K562 (cell line): ENCODE data around the gene ZDHHC24. TPM values are rescaled to one million over a fixed set of nuclear protein-coding genes. Genes with fewer than 3 reads are reported as not detected.
A peak's percentile ranks its signal among the peaks of the same experiment; 100 is the strongest.

Experiments used
- ATAC-seq: fragments of 200-7000 bp; cut with Tn5 transposase; 3 replicates; pipeline ENCODE4 v1.9.1; 2020; ENCODE audit warnings: moderate library complexity
- BruUV-seq: library from RNA; stranded (reverse); fragments of 400-500 nt; replicated peaks from 2 replicates; lab custom pipeline; 2021; lab: Mats Ljungman, UMichigan
- CTCF ChIA-PET: fragments of 300-600 bp; formaldehyde crosslinking; extraction: SDS; loops from one replicate; lab custom pipeline; 2021; ENCODE audit warnings: low intra/inter-chr PET ratio; lab: Yijun Ruan, JAX
- POLR2A ChIA-PET: fragments of 300-600, 350-650 bp; sonication (Branson Sonifier 250); formaldehyde crosslinking; extraction: SDS; loops from one replicate; lab custom pipeline; 2021; ENCODE audit warnings: antibody characterized with exemption, inconsistent platforms; lab: Yijun Ruan, JAX
- DNase-seq, 4 experiments: peaks; one replicate each; pipeline versions ENCODE4 v3.0.0 to v3.0.0-alpha.2; 2011 to 2018; ENCODE audit warnings: low spot score in 3 of 4, mixed read lengths in 3 of 4; ENCODE audit errors: extremely low read depth in 1 of 4
- FAIRE-seq: peaks from 2 replicates; lab custom pipeline; 2011; peaks lifted over from hg19 to GRCh38; lab: Jason Lieb, UNC
- H2AFZ ChIP-seq: 2 replicates; pipeline ENCODE4 v1.6.0; 2011; ENCODE audit warnings: low read depth, low read length, control low read depth, inconsistent platforms
- H3K27ac ChIP-seq: fragments of 200-600 bp; 3 replicates; pipeline ENCODE4 v1.8.0; 2011; ENCODE audit warnings: low read depth, mild to moderate bottlenecking, control low read depth, inconsistent platforms, low read length, moderate library complexity, mixed read lengths; ENCODE audit errors: extremely low read depth
- H3K27me3 ChIP-seq, 2 experiments: fragments of 300-600 bp in 1 of 2; 2 replicates in 1 of 2; 3 replicates in 1 of 2; pipeline versions ENCODE4 v1.6.0 to v1.8.0; 2011; ENCODE audit warnings: inconsistent platforms in 2 of 2, low read length in 2 of 2, mild to moderate bottlenecking in 1 of 2, mixed read lengths in 1 of 2, moderate library complexity in 1 of 2; ENCODE audit not compliant: control insufficient read depth in 2 of 2, insufficient read depth in 2 of 2
- H3K36me3 ChIP-seq: fragments of 300-600 bp; 3 replicates; pipeline ENCODE4 v1.8.0; 2011; ENCODE audit warnings: mild to moderate bottlenecking, low read length, inconsistent platforms; ENCODE audit not compliant: control insufficient read depth, insufficient read depth
- H3K4me1 ChIP-seq, 2 experiments: fragments of 200-600 bp in 1 of 2; replicated peaks in 1 of 2; 2 replicates in 1 of 2; 3 replicates in 1 of 2; pipeline versions ENCODE4 v1.5.1 to v1.8.0; 2011; ENCODE audit warnings: inconsistent platforms in 2 of 2, low read length in 2 of 2, mild to moderate bottlenecking in 1 of 2, mixed read lengths in 1 of 2, moderate library complexity in 1 of 2; ENCODE audit not compliant: control insufficient read depth in 2 of 2, insufficient read depth in 2 of 2
- H3K4me2 ChIP-seq: 2 replicates; pipeline ENCODE4 v1.6.1; 2011; ENCODE audit warnings: low read length, control low read depth, inconsistent platforms, mixed read lengths; ENCODE audit not compliant: insufficient read depth
- H3K4me3 ChIP-seq: fragments of 200-600 bp; sonication (generic), shearing (Covaris generic); 2 replicates; pipeline ENCODE4 v1.5.1; 2016; ENCODE audit warnings: control low read depth, inconsistent platforms
- H3K79me2 ChIP-seq: fragments of 200-600 bp; 3 replicates; pipeline ENCODE4 v1.8.0; 2011; ENCODE audit warnings: low read length, inconsistent platforms; ENCODE audit not compliant: control insufficient read depth, insufficient read depth
- H3K9ac ChIP-seq, 2 experiments: 2 replicates each; pipeline versions ENCODE4 v1.6.0 to v1.6.1; 2011; ENCODE audit warnings: low read depth in 2 of 2, low read length in 2 of 2, control low read depth in 1 of 2, inconsistent platforms in 1 of 2, mild to moderate bottlenecking in 1 of 2, mixed read lengths in 1 of 2; ENCODE audit not compliant: insufficient read depth in 1 of 2
- H3K9me1 ChIP-seq: one replicate; pipeline ENCODE4 v1.6.0; 2011; ENCODE audit warnings: inconsistent platforms, mild to moderate bottlenecking, low read length, moderate library complexity; ENCODE audit not compliant: control insufficient read depth, insufficient read depth
- H3K9me3 ChIP-seq: replicated peaks from 2 replicates; pipeline ENCODE4 v1.5.1; 2011; ENCODE audit warnings: low read depth, low read length, inconsistent platforms; ENCODE audit not compliant: control insufficient read depth, insufficient read depth
- H4K20me1 ChIP-seq: replicated peaks from 2 replicates; pipeline ENCODE4 v1.6.1; 2011; ENCODE audit warnings: low read length, inconsistent platforms, mixed read lengths; ENCODE audit not compliant: control insufficient read depth, insufficient read depth
- BMI1 ChIP-seq: fragments of 150-350 bp; IDR thresholded peaks from 2 replicates; pipeline ENCODE4 v1.6.1; 2014; ENCODE audit warnings: low read length
- ESRRA ChIP-seq: fragments of 450-650 bp; IDR thresholded peaks from 2 replicates; pipeline ENCODE4 v1.6.1; 2014; ENCODE audit warnings: low read depth, mild to moderate bottlenecking, moderate library complexity, borderline replicate concordance
- MIER1 ChIP-seq: fragments of 450-650 bp; IDR thresholded peaks from 2 replicates; pipeline ENCODE4 v1.6.1; 2016; ENCODE audit warnings: antibody characterized with exemption, mild to moderate bottlenecking, low read depth
- NBN ChIP-seq: fragments of 450-650 bp; IDR thresholded peaks from 2 replicates; pipeline ENCODE4 v1.6.1; 2016; ENCODE audit warnings: low read depth, mild to moderate bottlenecking
- TOE1 ChIP-seq, 2 experiments: fragments of 450-650 bp in 1 of 2; sonication (generic) in 1 of 2; formaldehyde crosslinking in 1 of 2; IDR thresholded peaks; 2 replicates each; pipeline versions ENCODE4 v1.7.1 to v1.8.0; 2016 to 2022; ENCODE audit warnings: borderline replicate concordance in 2 of 2, mild to moderate bottlenecking in 2 of 2, antibody characterized with exemption in 1 of 2, inconsistent platforms in 1 of 2, low read depth in 1 of 2, missing genetic modification reagents in 1 of 2, moderate library complexity in 1 of 2
- ZNF444 ChIP-seq: fragments of 250-450 bp; sonication (Bioruptor Pico); IDR thresholded peaks from 2 replicates; pipeline ENCODE4 v1.4.0; 2020; ENCODE audit warnings: mild to moderate bottlenecking, moderate library complexity
- ZNF764 ChIP-seq: fragments of 250-450 bp; sonication (Bioruptor Pico); IDR thresholded peaks from 2 replicates; pipeline ENCODE4 v1.4.0; 2020; ENCODE audit warnings: low read depth, mild to moderate bottlenecking, moderate library complexity
- WGBS: fragments of 100-300 bp; shearing (Covaris generic); methylation state at CpG from one replicate; pipeline ENCODE4 v1.1.6; 2016; ENCODE audit warnings: low coverage, mixed read lengths; ENCODE audit not compliant: insufficient coverage; ENCODE audit errors: missing lambda C conversion rate; 5-methylcytosine and 5-hydroxymethylcytosine counted together
- in situ Hi-C: fragments of 300-500 bp; cut with MboI; formaldehyde crosslinking; loops from 4 replicates; pipeline ENCODE4 v1.15.0; 2018; ENCODE audit warnings: inconsistent platforms, mixed read lengths
- intact Hi-C: fragments of 100-400 bp; cut with micrococcal nuclease; formaldehyde crosslinking; loops from 2 replicates; pipeline ENCODE4 v1.14.2; 2022
- polyA plus RNA-seq, 8 experiments: library from polyadenylated mRNA; depleted of rRNA in 4 of 8; stranded (reverse) in 5 of 8; unstranded in 3 of 8; fragments of >200 nt; fragmentation: Nextera tagmentation in 2 of 8; fragmentation: Illumina TruSeq in 1 of 8; extraction: Ambion mirVana in 2 of 8; extraction: Trizol in 1 of 8; gene quantifications; 2 replicates each; pipeline versions ENCODE4 v1.2.1 to v1.2.3, GENCODE V29; 2011 to 2014; ENCODE audit warnings: inconsistent platforms in 1 of 8, missing spikeins in 1 of 8
- total RNA-seq, 7 experiments: library from RNA; depleted of rRNA in 6 of 7; stranded (reverse); fragments of >200 nt in 6 of 7; fragmentation: Illumina TruSeq in 2 of 7; extraction: Trizol in 2 of 7; gene quantifications; 2 replicates each; pipeline versions ENCODE4 v1.2.1 to v1.2.3, GENCODE V29; 2011 to 2021; ENCODE audit warnings: low replicate concordance in 1 of 7

ZDHHC24 gene
- total and polyA plus RNA-seq, 9 of the 15 experiments (the other 6 are each of a cell fraction or from before 2014, with no cell fraction given) = 0.45 to 11.2 (median 2.7) TPM

- POLR2A ChIA-PET = no interaction called here
- Histone ChIP-seq H3K9me3 (no peaks in the 10 kb centered on the region), H3K27ac (no peak overlapping the region), H3K4me2 (no peak overlapping the region), H3K79me2 (no peaks in the 10 kb centered on the region), H3K4me3 (no peak overlapping the region), H4K20me1 (no peaks in the 10 kb centered on the region), H3K4me1 (peaks cover 8 to 34% of the 10 kb centered on the region in 2 experiments; a peak in 4 of 5 replicates), H3K27me3 (no peaks in the 10 kb centered on the region), H3K9ac (peak overlapping the region in 1 of 2 experiments; percentile 48; a peak in 1 of 4 replicates), H2AFZ (no peak overlapping the region), H3K36me3 (no peaks in the 10 kb centered on the region), H3K9me1 (no peaks in the 10 kb centered on the region)
- no peak for DNase-seq
- no TSS peak for BruUV-seq
- TF ChIP-seq ESRRA (0 out of 2 replicates have a peak, but pooled peaks have one; percentile 21), ZNF444 (no peak), NBN (no peak), TOE1 (IDR thresholded peaks at IDR 0.05; ENCODE audit: borderline replicate concordance) (no peak), TOE1 (CRISPR knock-in tag; IDR thresholded peaks at IDR 0.05; ENCODE audit: borderline replicate concordance, low read depth) (no peak), MIER1 (no peak), BMI1 (no peak), ZNF764 (CRISPR knock-in tag) (no peak)
- no peak for FAIRE-seq
- intact Hi-C loops (no loop called here), in situ Hi-C loops (loop anchor here (10.0 kb wide), 1 partner anchor 257 kb away; no protein-coding TSS in a partner anchor)
- WGBS = 76% methylated on average over 20 of the region's 24 CpGs
- no peak for ATAC-seq
- CTCF ChIA-PET = no interaction called here
These were observed 12.0 kb upstream of the ZDHHC24 start for GRCh38 chr11:66557733-66558326.
